Measurements from ENCODE around the gene KIAA0408.

DNA sequence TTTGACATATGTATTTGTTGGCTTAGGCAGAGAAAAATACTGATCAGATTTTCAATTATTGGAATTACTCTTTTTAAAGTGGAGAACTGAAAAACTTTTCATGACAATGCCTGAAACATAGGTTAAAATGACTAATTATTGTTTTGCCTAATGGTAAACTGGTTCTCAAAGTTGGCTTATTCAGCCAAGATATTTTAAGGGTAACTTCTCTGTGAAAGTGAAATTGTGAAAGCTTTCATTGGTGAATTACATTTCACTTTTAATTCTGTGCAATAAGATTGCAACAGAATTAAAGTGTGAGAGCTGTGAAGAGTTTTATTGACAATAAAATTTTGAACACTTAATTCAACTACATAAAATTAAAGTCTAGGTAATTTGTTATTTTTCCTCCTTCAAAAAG, 24.5 kb downstream of the KIAA0408 start:
- TF ChIP-seq CTCF (IDR thresholded peaks at IDR 0.05) = no peak
- no peak for TF ChIP-seq JUND (IDR thresholded peaks at IDR 0.05)
- TF ChIP-seq USF2 (IDR thresholded peaks at IDR 0.05; ENCODE audit: borderline replicate concordance, low read depth, low read length) = no peak

Data from SK-N-SH (cell line).